ENCODE measurements around the gene IRS1. TPM values are rescaled to one million over a fixed set of nuclear protein-coding genes. Genes with fewer than 3 reads are reported as not detected.
"Not testable (repeated sequence)": the region's sequence is repeated elsewhere in the genome, so short reads cannot be mapped to it uniquely, and the experiment has no call there.

The IRS1 gene
- total RNA-seq, 1 donor from 2014 or later = 17.8 TPM

DNA sequence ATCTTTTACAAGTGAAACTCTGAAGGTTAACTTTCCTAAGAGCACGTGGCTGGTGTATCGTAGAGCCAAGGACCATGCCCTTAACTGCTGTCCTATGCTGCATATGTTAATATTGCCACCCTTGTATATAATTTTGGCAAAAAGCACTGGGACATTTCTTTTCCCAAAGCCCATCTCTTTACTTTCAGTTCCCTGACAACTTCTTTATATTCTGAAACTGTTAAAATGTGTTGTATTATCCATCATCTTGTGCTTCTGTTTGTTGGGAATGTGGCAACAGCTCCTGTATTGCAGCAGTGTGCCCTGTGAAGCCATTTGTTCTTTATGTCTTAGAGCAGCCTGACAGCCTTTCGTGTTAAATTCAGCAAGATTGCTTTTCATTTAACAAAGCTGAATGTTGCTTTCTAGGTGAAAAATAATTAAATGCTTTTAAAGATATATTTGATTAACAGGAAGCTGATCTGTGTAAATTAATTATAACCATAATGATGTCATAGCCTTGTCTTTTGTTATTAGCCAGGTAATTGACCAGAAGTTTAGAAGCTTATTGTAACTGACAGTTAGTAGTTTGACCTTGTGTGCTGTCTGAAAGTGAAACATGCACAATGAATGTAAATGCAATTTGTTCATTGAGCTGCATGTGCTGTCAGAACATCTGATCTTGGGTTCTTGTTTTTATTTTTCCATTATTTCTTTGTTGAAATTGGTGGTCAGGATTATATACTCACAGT, 45.9 kb upstream of the IRS1 start:
- no peaks in the 10 kb centered on the region for H3K36me3 ChIP-seq
- peaks cover 4% of the 10 kb centered on the region for H3K9me3 ChIP-seq (replicated peaks)
- H3K4me3 ChIP-seq = no peak overlapping the region
- no peak for DNase-seq
- peaks cover 15% of the 10 kb centered on the region for H3K4me1 ChIP-seq
- TF ChIP-seq, protein P1, sequence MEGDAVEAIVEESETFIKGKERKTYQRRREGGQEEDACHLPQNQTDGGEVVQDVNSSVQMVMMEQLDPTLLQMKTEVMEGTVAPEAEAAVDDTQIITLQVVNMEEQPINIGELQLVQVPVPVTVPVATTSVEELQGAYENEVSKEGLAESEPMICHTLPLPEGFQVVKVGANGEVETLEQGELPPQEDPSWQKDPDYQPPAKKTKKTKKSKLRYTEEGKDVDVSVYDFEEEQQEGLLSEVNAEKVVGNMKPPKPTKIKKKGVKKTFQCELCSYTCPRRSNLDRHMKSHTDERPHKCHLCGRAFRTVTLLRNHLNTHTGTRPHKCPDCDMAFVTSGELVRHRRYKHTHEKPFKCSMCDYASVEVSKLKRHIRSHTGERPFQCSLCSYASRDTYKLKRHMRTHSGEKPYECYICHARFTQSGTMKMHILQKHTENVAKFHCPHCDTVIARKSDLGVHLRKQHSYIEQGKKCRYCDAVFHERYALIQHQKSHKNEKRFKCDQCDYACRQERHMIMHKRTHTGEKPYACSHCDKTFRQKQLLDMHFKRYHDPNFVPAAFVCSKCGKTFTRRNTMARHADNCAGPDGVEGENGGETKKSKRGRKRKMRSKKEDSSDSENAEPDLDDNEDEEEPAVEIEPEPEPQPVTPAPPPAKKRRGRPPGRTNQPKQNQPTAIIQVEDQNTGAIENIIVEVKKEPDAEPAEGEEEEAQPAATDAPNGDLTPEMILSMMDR (IDR thresholded peaks at IDR 0.05; ENCODE audit: borderline replicate concordance) = no peak
- intact Hi-C loops (cut with micrococcal nuclease) = no loop called here
- H3K27me3 ChIP-seq (ENCODE audit: low read depth) = no peaks in the 10 kb centered on the region
- no peak overlapping the region for H3K27ac ChIP-seq (replicated peaks)

DNA sequence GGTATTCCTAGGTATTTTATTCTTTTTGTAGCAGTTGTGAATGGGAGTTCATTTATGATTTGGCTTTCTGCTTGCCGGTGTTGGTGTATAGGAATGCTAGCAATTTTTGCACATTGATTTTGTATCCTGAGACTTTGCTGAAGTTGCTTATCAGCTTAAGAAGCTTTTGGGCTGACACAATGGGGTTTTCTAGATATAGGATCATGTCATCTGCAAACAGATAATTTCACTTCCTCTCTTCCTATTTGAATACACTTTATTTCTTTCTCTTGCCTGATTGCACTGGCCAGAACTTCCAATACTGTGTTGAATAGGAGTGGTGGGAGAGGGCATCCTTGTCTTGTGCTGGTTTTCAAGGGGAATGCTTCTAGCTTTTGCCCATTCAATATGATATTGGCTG, 43.4 kb upstream of the IRS1 start:
- not testable (repeated sequence) for H3K27ac ChIP-seq (replicated peaks); H3K36me3 ChIP-seq; DNase-seq

DNA sequence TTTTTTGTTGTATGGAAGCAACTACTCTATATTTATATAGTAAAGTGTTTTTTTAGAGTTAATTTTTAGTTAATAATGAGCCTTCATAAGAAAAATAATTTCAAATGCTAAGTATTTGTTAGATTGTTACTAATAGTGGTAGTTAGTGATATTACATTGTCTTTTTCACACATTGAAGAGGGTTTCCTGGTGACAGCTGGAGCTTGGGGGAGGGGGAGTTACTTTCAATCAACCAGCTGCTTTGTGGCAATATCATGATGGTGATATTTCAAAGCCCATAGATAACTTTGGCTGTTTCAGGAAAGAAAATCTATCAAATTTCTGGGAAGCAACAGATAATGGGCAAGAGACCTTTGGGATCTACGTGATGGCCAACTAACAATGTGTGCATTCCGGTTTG, 40.3 kb upstream of the IRS1 start:
- Histone ChIP-seq H3K4me1 (peaks cover 25% of the 10 kb centered on the region), H3K4me3 (no peak overlapping the region), H3K27ac (replicated peaks) (no peak overlapping the region), H3K36me3 (no peaks in the 10 kb centered on the region), H3K9me3 (replicated peaks) (peaks cover 4% of the 10 kb centered on the region), H3K27me3 (ENCODE audit: low read depth) (no peaks in the 10 kb centered on the region)
- no peak for DNase-seq
- TF ChIP-seq, protein P1 (IDR thresholded peaks at IDR 0.05; ENCODE audit: borderline replicate concordance) = no peak
- intact Hi-C loops (cut with micrococcal nuclease) = loop anchor here (10.0 kb wide), 1 partner anchor 145 kb away; no protein-coding TSS in a partner anchor

More for the DNA sequence above, 43.4 kb upstream of the IRS1 start:
- intact Hi-C loops (cut with micrococcal nuclease); H3K4me3 ChIP-seq; H3K27me3 ChIP-seq (ENCODE audit: low read depth); H3K9me3 ChIP-seq (replicated peaks): not testable (repeated sequence)
- H3K4me1 ChIP-seq = peaks cover 15% of the 10 kb centered on the region

DNA sequence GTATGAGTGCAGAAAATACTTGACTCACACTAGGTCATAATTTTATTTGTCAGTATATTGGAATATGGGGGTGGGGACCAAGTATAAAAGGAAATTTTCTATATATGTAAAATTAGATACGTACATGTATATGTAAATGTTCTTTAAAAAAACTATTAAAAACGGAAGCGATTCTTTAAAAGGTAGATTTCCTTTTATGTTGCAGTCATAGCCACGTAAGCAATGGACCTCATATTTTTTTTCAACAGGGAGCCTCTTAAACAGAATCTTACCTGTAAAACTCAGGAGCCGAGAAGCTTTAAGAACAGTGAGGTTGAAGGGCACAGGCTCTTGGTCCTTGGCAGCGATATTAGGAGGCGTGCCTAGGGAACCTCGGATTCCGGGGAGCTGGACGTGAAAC, 39.5 kb upstream of the IRS1 start:
- H3K36me3 ChIP-seq = no peaks in the 10 kb centered on the region
- intact Hi-C loops (cut with micrococcal nuclease) = loop anchor here (10.0 kb wide), 1 partner anchor 146 kb away; no protein-coding TSS in a partner anchor
- no peak for DNase-seq
- H3K4me3 ChIP-seq = no peak overlapping the region
- H3K27me3 ChIP-seq (ENCODE audit: low read depth) = no peaks in the 10 kb centered on the region
- no peak overlapping the region for H3K27ac ChIP-seq (replicated peaks)
- H3K4me1 ChIP-seq = peaks cover 32% of the 10 kb centered on the region
- H3K9me3 ChIP-seq (replicated peaks) = peaks cover 4% of the 10 kb centered on the region
- TF ChIP-seq, protein P1 (IDR thresholded peaks at IDR 0.05; ENCODE audit: borderline replicate concordance) = no peak

DNA sequence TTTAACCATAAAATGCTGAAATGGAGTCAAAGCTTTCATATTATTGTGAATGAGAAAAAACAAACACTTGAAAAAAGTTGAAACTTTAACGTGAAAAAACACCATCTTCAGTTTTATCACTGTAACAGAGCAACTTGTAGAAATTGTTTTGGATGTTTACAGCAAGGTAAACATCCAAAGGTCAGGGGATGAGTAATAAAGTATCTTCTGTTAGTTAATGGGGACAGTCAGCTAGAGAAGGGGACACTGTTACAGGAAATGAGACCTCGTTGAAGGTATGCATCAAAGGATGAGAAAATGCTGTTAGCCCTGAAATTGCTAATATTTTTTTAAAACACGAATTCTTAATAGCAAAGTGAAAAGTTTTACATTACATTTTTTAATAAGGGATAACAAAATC, 39.1 kb upstream of the IRS1 start:
- H3K36me3 ChIP-seq = no peaks in the 10 kb centered on the region
- intact Hi-C loops (cut with micrococcal nuclease) = loop anchor here (10.0 kb wide), 1 partner anchor 146 kb away; no protein-coding TSS in a partner anchor
- no peak for DNase-seq
- no peak overlapping the region for H3K4me3 ChIP-seq
- H3K9me3 ChIP-seq (replicated peaks) = peaks cover 4% of the 10 kb centered on the region
- no peaks in the 10 kb centered on the region for H3K27me3 ChIP-seq (ENCODE audit: low read depth)
- peaks cover 32% of the 10 kb centered on the region for H3K4me1 ChIP-seq
- H3K27ac ChIP-seq (replicated peaks) = no peak overlapping the region
- TF ChIP-seq, protein P1 (IDR thresholded peaks at IDR 0.05; ENCODE audit: borderline replicate concordance) = no peak

Data from left ventricle myocardium inferior (tissue), 1 donor.